ENCODE results near the gene MACF1.

The MACF1 gene

DNA sequence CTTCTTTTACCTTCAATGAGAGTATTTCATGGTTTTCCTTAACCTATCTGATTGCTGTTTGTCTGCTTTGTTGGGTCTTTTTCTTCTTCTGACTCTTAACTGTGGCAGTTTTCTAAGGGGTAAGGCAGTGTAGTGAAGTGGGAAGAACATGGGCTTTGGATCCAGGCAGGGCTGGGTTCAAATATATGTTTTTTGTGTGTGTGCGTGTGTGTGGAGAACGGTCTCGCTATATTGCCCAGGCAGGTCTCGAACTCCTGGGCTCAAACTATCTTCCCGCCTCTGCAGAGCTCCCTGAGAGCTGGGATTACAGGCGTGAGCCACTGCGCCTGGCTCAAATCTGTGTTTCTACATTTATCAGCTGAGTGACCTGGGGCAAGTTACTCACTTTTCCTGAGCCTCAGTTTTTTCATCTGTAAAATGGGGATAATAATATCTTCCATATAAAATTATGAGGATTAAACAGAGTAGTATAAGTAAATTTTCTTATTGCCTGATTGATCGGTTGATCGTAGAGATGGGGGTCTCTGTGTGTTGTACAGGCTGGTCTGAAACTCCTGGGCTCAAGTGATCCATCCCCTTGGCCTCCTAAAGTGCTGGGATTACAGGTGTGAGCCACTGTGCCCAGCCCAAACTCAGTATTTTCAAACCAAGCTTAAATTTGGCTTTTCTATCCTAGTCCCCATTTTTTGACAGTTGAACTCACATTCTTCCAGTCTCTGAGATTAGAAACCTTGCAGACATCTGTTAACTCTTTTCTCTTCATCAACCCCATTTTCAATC lies 36.0 kb upstream of the MACF1 start:
- no peaks in the 10 kb centered on the region for H3K9me2 ChIP-seq (replicated peaks; ENCODE audit: insufficient read depth, low read length)
- no peak for DNase-seq
- no peaks in the 10 kb centered on the region for H3F3A ChIP-seq (ENCODE audit: insufficient read depth, low read length)
- H3K4me1 ChIP-seq (ENCODE audit: low read length), result no peaks in the 10 kb centered on the region
- H4K20me1 ChIP-seq (ENCODE audit: insufficient read depth, low read length), result no peaks in the 10 kb centered on the region
- no peak overlapping the region for H3K27ac ChIP-seq (ENCODE audit: low read length)
- no peak overlapping the region for H3K4me3 ChIP-seq (ENCODE audit: low read length)
- no peak overlapping the region for H3K4me2 ChIP-seq (ENCODE audit: low read depth, low read length)
- H3K36me3 ChIP-seq (replicated peaks; ENCODE audit: insufficient read depth, low read length), result no peaks in the 10 kb centered on the region
- no peaks in the 10 kb centered on the region for H3K79me2 ChIP-seq (ENCODE audit: low read length)
- no peak overlapping the region for H2AFZ ChIP-seq (ENCODE audit: low read length)
- TF ChIP-seq CTCF (IDR thresholded peaks at IDR 0.05; ENCODE audit: low read length) (no peak), EZH2phosphoT487 (IDR thresholded peaks at IDR 0.05; ENCODE audit: low read length) (no peak), EZH2 (optimal IDR thresholded peaks at IDR 0.05; ENCODE audit: low read depth, low read length) (no peak)
- H3K9ac ChIP-seq (ENCODE audit: low read length), result no peak overlapping the region
- H3K9me3 ChIP-seq (replicated peaks; ENCODE audit: insufficient read depth, low read length), result no peaks in the 10 kb centered on the region
- no peaks in the 10 kb centered on the region for H3K27me3 ChIP-seq (replicated peaks; ENCODE audit: insufficient read depth, low read length)

DNA sequence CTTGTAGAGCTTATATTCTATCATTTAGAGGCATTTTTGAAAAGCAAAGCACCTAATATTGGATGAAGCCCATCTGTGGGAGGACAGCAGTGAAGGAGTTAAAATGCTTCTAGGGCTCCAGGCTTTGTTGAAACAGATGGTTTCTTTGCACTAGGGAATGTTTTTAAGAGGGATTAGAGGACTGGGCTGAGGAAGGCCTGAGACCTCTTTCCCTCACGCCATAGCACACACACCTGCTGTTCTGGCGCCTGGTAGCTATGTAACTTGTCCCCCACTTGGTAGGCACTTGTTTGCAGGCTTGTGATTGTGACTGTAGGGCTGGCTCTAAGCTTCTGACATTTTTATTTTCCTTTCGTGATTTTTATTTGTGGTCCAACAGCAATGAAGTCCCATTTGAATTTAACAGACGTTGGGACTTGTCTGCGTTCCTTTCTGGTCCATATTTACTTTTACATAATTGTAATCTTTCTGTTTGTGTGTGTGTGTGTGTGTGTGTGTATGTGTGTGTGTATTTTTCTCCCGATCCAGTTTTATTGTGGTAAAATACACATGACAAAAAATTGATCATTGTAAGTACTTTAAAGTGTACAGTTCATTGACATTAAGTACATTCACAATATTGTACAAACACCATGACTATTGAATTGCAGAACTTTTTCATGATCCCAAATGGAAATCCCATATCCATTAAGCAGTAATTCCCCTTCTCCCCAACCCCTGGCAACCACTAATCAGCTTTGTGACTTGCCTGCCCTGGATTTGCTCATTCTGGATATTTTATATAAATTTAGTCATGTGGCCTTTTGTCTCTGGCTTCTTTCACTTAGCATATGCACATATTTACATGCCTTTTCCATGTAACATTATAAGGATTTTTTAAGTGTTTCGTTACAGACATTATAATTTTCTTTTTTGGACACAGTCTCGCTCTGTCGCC lies 33.5 kb upstream of the MACF1 start:
- H3K9me3 ChIP-seq (replicated peaks; ENCODE audit: insufficient read depth, low read length), result no peaks in the 10 kb centered on the region
- no peaks in the 10 kb centered on the region for H3K36me3 ChIP-seq (replicated peaks; ENCODE audit: insufficient read depth, low read length)
- no peak overlapping the region for H3K4me3 ChIP-seq (ENCODE audit: low read length)
- H3F3A ChIP-seq (ENCODE audit: insufficient read depth, low read length), result no peaks in the 10 kb centered on the region
- TF ChIP-seq EZH2 (optimal IDR thresholded peaks at IDR 0.05; ENCODE audit: low read depth, low read length) (no peak), CTCF (IDR thresholded peaks at IDR 0.05; ENCODE audit: low read length) (no peak), EZH2phosphoT487 (IDR thresholded peaks at IDR 0.05; ENCODE audit: low read length) (no peak)
- no peak for DNase-seq
- no peaks in the 10 kb centered on the region for H4K20me1 ChIP-seq (ENCODE audit: insufficient read depth, low read length)
- no peak overlapping the region for H3K4me2 ChIP-seq (ENCODE audit: low read depth, low read length)
- no peak overlapping the region for H2AFZ ChIP-seq (ENCODE audit: low read length)
- H3K9me2 ChIP-seq (replicated peaks; ENCODE audit: insufficient read depth, low read length), result no peaks in the 10 kb centered on the region
- H3K4me1 ChIP-seq (ENCODE audit: low read length), result no peaks in the 10 kb centered on the region
- no peak overlapping the region for H3K27ac ChIP-seq (ENCODE audit: low read length)
- no peak overlapping the region for H3K9ac ChIP-seq (ENCODE audit: low read length)
- no peaks in the 10 kb centered on the region for H3K27me3 ChIP-seq (replicated peaks; ENCODE audit: insufficient read depth, low read length)
- no peaks in the 10 kb centered on the region for H3K79me2 ChIP-seq (ENCODE audit: low read length)

- Histone ChIP-seq H3K9ac (ENCODE audit: low read length) (no peak overlapping the region), H2AFZ (ENCODE audit: low read length) (no peak overlapping the region), H3K4me3 (ENCODE audit: low read length) (no peak overlapping the region), H3K79me2 (ENCODE audit: low read length) (no peaks in the 10 kb centered on the region), H3F3A (ENCODE audit: insufficient read depth, low read length) (no peaks in the 10 kb centered on the region), H3K9me3 (replicated peaks; ENCODE audit: insufficient read depth, low read length) (no peaks in the 10 kb centered on the region), H3K9me2 (replicated peaks; ENCODE audit: insufficient read depth, low read length) (no peaks in the 10 kb centered on the region), H3K4me2 (ENCODE audit: low read depth, low read length) (no peak overlapping the region), H4K20me1 (ENCODE audit: insufficient read depth, low read length) (no peaks in the 10 kb centered on the region), H3K36me3 (replicated peaks; ENCODE audit: insufficient read depth, low read length) (no peaks in the 10 kb centered on the region), H3K27ac (ENCODE audit: low read length) (no peak overlapping the region), H3K27me3 (replicated peaks; ENCODE audit: insufficient read depth, low read length) (no peaks in the 10 kb centered on the region), H3K4me1 (ENCODE audit: low read length) (no peaks in the 10 kb centered on the region)
- DNase-seq, result no peak
- no peak for TF ChIP-seq EZH2phosphoT487 (IDR thresholded peaks at IDR 0.05; ENCODE audit: low read length)
- no peak for TF ChIP-seq EZH2 (optimal IDR thresholded peaks at IDR 0.05; ENCODE audit: low read depth, low read length)
- no peak for TF ChIP-seq CTCF (IDR thresholded peaks at IDR 0.05; ENCODE audit: low read length)
Measured at GRCh38 chr1:39173119-39173994, 31.1 kb upstream of the MACF1 start.
